Left lung (tissue), 10 donors: ENCODE data around the gene REEP1. TPM values are rescaled to one million over a fixed set of nuclear protein-coding genes. Genes with fewer than 3 reads are reported as not detected.
A peak's percentile ranks its signal among the peaks of the same experiment; 100 is the strongest.

Experiments
- ATAC-seq: fragments of 200-7000 bp; cut with Tn5 transposase; one replicate; pipeline ENCODE4 v1.9.1; 2020; ENCODE audit warnings: moderate library complexity
- DNase-seq, 4 donors: peaks; one replicate each; pipeline ENCODE4 v3.0.0-alpha.2; 2013 to 2020
- H3K27ac ChIP-seq, 2 donors: fragments of 200-600 bp; sonication (generic) in 1 of 2; one replicate each; pipeline versions ENCODE4 v1.5.0 to v1.8.0; 2020 to 2021
- H3K27me3 ChIP-seq, 2 donors: fragments of 200-600 bp; sonication (generic) in 1 of 2; one replicate each; pipeline versions ENCODE4 v1.5.0 to v1.8.0; 2020 to 2021
- H3K36me3 ChIP-seq, 2 donors: fragments of 200-600 bp; sonication (generic) in 1 of 2; one replicate each; pipeline versions ENCODE4 v1.5.0 to v1.8.0; 2020 to 2021
- H3K4me1 ChIP-seq, 2 donors: fragments of 200-600 bp; one replicate each; pipeline ENCODE4 v1.8.0; 2021
- H3K4me3 ChIP-seq, 2 donors: fragments of 200-600 bp; sonication (generic) in 1 of 2; one replicate each; pipeline versions ENCODE4 v1.5.0 to v1.8.0; 2020 to 2021; ENCODE audit warnings: mild to moderate bottlenecking in 1 of 2
- H3K9me3 ChIP-seq, 2 donors: fragments of 200-600 bp; sonication (generic) in 1 of 2; one replicate each; pipeline versions ENCODE4 v1.5.0 to v1.8.0; 2020 to 2021
- CTCF ChIP-seq, 2 donors: fragments of 200-600 bp; sonication (generic) in 1 of 2; IDR thresholded peaks; one replicate each; pipeline versions ENCODE4 v1.5.0 to v1.8.0; 2021; ENCODE audit warnings: antibody characterized with exemption in 2 of 2
- intact Hi-C, 2 donors: fragments of 100-400 bp; cut with DNase I; formaldehyde crosslinking; loops; one replicate each; pipeline versions ENCODE4 v1.11.2 to v1.14.2; 2022
- polyA plus RNA-seq, 6 donors: library from polyadenylated mRNA; unstranded; fragments of 120-200 nt; gene quantifications; one replicate each; pipeline ENCODE4 v1.2.1, GENCODE V29; 2013; ENCODE audit not compliant: insufficient read length in 6 of 6
- total RNA-seq, 2 donors: library from RNA; stranded (reverse); fragmentation: NEBNext Ultra II Directional; extraction: Animal tissue kit (Norgen Biotek cat#: 25700); gene quantifications; one replicate each; pipeline ENCODE4 v1.2.1, GENCODE V29; 2021
- donor health status: DM: no; HTN: yes; CAD: no.
- donor health status: DM: no; HTN: no; CAD: no.

Gene REEP1
- total and polyA plus RNA-seq, 8 donors, result 4.8 to 19.9 (median 17.1) TPM

GRCh38 chr2:86308356-86308755 is 29.1 kb downstream of the REEP1 start:
- intact Hi-C loops, result no loop called here
- no peak overlapping the region for H3K4me3 ChIP-seq
- no peak for TF ChIP-seq CTCF (IDR thresholded peaks at IDR 0.05)
- no peak for ATAC-seq
- H3K27ac ChIP-seq, result no peak overlapping the region
- no peaks in the 10 kb centered on the region for H3K36me3 ChIP-seq
- no peaks in the 10 kb centered on the region for H3K9me3 ChIP-seq
- H3K27me3 ChIP-seq, result no peaks in the 10 kb centered on the region
- DNase-seq, result no peak
- H3K4me1 ChIP-seq, result no peaks in the 10 kb centered on the region

DNA sequence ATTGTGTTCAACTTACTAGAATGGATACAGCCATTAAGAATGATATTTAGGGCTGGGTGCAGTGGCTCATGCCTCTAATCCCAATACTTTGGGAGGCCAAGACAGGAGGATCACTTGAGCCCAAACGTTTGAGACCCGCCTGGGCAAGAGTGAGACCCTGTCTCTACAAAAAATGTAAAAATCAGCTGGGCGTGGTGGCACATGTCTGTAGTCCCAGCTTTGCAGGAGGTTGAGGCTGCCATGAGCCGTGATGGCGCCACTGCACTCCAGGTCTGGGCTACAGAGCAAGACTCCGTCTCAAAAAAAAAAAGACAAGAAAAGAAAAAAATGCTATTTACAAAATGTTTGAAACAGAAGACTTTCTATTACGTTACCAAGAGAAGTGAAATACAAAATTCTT is 30.0 kb downstream of the REEP1 start:
- Histone ChIP-seq H3K4me1 (no peaks in the 10 kb centered on the region), H3K9me3 (no peaks in the 10 kb centered on the region), H3K36me3 (no peaks in the 10 kb centered on the region), H3K27ac (no peak overlapping the region), H3K4me3 (no peak overlapping the region), H3K27me3 (no peaks in the 10 kb centered on the region)
- no peak for DNase-seq
- intact Hi-C loops, result no loop called here
- ATAC-seq, result no peak
- no peak for TF ChIP-seq CTCF (IDR thresholded peaks at IDR 0.05)

GRCh38 chr2:86305915-86306254 is 31.5 kb downstream of the REEP1 start:
- Histone ChIP-seq H3K36me3 (no peaks in the 10 kb centered on the region), H3K4me3 (no peak overlapping the region), H3K4me1 (no peaks in the 10 kb centered on the region), H3K9me3 (no peaks in the 10 kb centered on the region), H3K27ac (no peak overlapping the region), H3K27me3 (peaks cover 0 to 5% of the 10 kb centered on the region in 2 donors)
- intact Hi-C loops, result no loop called here
- DNase-seq (no peak), ATAC-seq (no peak)
- TF ChIP-seq CTCF (IDR thresholded peaks at IDR 0.05), result no peak

GRCh38 chr2:86305195-86305914 is 32.1 kb downstream of the REEP1 start:
- Histone ChIP-seq H3K27ac (no peak overlapping the region), H3K4me3 (no peak overlapping the region), H3K27me3 (peaks cover 0 to 6% of the 10 kb centered on the region in 2 donors), H3K4me1 (no peaks in the 10 kb centered on the region), H3K36me3 (no peaks in the 10 kb centered on the region), H3K9me3 (no peaks in the 10 kb centered on the region)
- peak in 1 of 4 donors; percentile 81 for DNase-seq
- ATAC-seq, result peak; percentile 47
- no peak for TF ChIP-seq CTCF (IDR thresholded peaks at IDR 0.05)
- intact Hi-C loops, result no loop called here

DNA sequence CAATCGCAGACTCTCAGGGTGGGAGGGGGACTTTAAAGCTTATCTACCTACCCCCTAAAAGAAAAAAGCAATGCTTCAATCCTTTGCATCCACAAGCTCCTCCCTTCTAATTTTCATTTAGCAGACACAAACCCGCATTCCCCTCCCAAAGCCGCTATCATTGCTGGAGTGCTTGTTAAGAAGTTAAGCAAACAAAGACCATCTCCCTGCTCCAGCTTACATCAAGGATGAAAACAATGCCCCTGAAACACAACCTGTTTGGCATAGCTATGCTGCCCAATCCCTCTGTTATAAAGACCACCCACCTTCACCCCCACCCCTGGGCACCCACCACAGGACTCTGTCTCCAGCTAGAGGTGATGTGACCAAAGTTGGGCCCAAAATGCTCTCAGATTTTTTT is 33.0 kb downstream of the REEP1 start:
- no peak overlapping the region for H3K27ac ChIP-seq
- no peaks in the 10 kb centered on the region for H3K4me1 ChIP-seq
- no peaks in the 10 kb centered on the region for H3K9me3 ChIP-seq
- no peak overlapping the region for H3K4me3 ChIP-seq
- DNase-seq (no peak), ATAC-seq (no peak)
- H3K36me3 ChIP-seq, result no peaks in the 10 kb centered on the region
- intact Hi-C loops, result no loop called here
- TF ChIP-seq CTCF (IDR thresholded peaks at IDR 0.05), result no peak
- H3K27me3 ChIP-seq, result peaks cover 0 to 11% of the 10 kb centered on the region in 2 donors
